GM19328 (cell line): ENCODE results near the gene HYDIN.
"Not testable (repeated sequence)": the region's sequence is repeated elsewhere in the genome, so short reads cannot be mapped to it uniquely, and the experiment has no call there.

Source experiments
- ATAC-seq: cut with Tn5 transposase; IDR thresholded peaks from one replicate; pipeline ENCODE4 v1.9.1; 2021; ENCODE audit warnings: mild to moderate bottlenecking, moderate library complexity; ENCODE audit not compliant: unreplicated experiment

The HYDIN gene

DNA sequence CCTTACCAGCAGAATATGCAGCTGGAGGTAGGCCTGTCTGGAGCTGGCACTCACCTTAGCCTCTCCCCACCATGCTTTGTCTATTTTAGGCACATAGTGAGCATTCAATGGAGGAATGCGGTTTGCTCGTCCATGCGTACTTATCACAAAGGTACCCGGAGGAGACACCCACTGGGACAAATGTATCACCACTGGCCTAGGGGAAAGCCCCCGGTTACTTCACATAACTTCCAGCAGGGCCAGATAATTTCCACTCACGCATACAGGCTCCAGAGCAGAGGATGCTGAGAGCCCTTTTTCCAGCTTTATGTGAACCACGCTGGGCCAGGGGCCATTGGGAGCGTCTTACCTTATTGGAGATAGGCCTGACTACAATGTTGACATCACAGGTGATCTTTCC is 348.2 kb downstream of the HYDIN start:
- ATAC-seq = not testable (repeated sequence)

DNA sequence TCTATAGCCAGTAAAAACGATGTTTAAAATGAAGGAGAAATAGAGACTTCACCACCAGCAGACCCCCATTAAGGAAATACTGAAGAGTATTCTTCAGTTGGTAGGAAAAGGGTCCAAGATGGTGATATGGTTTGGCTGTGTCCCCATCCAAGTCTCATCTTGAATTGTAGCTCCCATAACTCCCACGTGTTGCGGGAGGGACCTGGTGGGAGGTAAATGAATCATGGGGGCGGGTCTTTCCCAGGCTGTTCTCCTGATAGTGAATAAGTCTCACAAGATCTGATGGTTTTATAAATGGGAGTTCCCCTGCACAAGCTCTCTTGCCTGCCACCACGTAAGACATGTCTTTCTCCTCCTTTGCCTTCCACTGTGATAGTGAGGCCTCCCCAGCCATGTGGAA is 352.6 kb downstream of the HYDIN start:
- ATAC-seq = not testable (repeated sequence)

DNA sequence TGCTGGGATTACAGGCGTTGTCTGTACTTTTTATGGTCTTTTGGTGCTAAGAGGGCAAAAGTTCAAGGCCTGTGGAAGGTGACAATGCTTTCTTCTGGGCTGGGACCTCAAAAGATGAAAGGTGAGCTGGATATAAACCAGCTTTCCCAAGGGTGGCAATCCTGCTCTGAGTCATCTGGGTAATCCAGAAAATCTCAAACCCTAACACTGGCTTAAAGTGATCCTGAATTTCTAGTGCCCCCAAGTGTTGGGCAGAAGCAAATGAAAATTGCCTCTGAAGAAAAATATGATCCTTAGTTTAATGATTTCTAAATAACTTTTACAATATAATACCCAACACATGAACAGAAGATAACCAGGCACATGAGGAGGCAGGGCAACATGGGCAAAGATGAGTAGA is 354.1 kb downstream of the HYDIN start:
- ATAC-seq = not testable (repeated sequence)

DNA sequence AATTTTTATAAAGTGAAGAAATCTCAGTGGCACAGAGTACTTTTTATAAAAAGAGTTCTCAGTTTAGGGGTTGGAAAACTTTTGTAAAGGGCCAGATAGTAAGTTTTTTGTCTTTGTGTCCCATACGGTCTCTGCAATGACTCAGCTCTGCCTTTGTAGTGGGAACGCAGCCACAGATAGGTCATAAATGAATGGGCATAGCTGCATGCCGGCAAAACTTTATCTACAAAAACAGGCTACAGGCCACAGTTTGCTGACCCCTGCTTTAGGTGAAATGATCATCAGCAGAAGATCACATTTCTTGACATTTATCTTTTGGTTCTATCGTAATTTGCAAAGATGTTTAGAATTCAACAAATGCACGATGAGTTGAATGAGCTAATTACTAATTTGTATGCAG is 365.8 kb downstream of the HYDIN start:
- ATAC-seq = not testable (repeated sequence)

DNA sequence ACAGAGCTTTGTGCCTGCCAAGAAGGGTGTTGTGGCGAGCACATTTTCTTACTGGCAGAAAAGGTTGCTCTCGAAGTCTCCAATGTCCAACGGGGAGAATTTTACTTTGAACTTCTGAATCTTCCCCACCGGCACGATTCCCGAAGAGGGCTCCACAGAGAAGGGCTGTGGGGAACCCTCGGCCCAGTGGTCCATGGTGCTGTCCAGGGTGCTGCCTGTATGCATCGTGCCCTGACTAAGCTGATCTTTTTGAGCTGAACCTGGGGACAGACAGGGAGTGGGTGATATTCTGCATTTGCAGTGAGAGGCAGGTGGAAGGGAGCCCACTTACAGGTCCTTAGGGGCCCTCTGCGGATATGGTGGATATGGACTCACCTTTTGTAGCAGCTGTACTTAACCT is 368.5 kb downstream of the HYDIN start:
- ATAC-seq = not testable (repeated sequence)

DNA sequence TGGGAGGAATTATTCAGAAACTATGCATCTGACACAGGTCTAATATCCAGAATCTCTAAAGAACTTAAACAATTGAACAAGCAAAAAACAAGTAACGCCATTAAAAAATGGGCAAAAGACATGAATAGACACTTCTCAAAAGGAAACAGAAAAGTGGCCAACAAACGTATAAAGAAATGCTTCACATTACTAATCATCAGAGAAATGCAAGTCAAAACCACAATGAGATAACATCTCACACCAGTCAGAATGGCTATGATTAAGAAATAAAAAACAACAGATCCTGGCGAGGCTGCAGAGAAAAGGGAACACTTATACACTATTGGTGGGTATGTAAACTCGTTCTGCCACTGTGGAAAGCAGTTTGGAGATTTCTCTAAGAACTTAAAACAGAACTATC is 379.2 kb downstream of the HYDIN start:
- ATAC-seq = not testable (repeated sequence)

DNA sequence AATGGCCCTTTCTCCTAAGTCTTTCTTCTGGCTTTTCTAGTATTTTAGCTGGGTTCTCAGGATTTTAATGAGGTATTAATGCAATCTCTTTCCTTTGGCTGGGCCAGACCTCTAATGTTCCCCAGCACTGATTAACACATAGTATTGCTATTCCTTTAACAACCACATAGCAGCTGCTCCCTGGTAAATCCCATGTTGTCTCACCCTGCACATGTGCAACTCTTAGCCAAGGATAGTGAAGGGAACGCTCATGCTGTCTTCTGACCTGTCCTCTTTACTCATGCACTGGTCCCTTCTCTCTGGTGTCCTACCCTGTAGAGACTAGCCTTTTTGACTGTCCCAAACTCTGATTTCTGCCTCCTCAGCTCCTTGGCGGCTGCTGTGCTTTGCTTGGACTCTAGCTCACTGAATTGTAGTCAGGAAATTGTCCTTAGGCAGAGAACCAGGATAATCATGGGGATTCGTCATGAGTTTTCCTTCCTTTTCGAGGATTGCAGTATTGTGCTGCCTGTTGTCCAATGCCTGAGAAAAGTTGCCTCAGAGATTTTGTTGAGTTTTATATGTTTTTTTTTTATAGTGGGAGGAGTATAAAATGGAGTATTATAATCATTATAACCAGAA is 406.9 kb downstream of the HYDIN start:
- not testable (repeated sequence) for ATAC-seq

DNA sequence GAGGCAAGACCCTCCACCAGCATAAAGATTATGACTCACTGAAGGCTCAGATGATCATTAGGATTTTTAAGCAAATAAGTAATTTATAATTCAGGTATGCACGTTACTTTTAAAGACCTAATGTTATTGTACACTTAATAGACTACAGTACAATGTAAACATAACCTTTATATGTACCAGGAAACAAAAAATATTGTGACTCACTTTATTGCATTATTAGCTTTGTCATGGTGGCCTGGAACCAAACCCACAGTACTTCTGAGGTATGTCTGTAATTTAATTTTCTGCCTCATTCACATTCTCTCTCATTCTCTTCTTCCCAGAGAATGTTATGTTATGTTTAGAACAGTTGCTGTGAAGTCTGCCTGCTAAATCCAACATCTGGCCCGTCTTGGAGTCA is 407.8 kb downstream of the HYDIN start:
- not testable (repeated sequence) for ATAC-seq

DNA sequence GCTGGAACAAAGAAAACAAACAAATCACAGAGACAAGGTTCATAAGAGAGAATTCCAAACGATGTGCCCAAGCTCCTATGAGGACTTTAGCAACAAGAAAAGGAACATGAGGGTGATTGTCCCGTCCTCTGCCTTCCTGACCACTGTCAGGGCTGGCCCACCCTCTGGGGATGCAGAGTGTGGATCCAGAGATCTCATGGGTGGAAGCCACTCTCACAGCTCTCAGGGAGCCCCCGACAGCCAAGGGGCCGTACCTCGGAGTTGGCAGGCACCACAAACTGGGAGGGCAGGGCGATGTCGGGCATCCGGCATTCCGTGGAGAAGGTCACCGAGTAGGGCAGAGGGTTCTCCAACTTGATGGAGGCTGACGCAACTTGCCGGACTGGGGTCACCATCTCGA is 412.4 kb downstream of the HYDIN start:
- ATAC-seq = not testable (repeated sequence)

DNA sequence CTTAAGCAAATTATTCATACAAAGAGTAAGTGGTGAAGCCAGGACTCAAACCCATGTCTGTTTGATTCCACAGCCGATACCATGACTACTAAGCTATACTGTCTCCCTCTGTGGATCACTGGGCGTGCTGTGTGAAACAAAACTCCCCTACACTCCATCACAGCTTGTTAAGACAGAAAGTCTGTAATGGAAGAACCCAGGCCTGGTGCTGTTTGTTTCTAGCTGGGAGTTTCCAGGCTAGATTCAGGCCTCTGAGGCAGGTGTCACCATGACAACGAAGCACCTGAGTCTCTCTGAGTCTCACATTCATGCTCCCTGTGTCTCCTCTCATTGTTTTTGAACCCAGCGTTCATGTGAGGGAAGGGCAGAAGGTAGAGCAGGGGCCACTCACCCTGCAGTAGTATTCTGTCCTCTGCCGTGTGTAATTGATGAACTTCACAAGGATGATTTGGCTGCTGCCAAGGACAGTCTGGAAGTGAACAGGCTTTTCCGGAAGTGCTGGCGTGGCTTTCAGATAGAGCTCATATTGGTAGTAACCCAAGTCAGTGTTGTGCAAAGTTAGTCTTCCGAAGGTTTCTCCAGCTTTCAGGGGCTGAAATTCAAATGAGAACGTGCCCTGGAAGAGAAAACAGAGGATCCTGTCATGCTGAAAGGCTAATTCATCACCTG is 421.0 kb downstream of the HYDIN start:
- no peak for ATAC-seq

DNA sequence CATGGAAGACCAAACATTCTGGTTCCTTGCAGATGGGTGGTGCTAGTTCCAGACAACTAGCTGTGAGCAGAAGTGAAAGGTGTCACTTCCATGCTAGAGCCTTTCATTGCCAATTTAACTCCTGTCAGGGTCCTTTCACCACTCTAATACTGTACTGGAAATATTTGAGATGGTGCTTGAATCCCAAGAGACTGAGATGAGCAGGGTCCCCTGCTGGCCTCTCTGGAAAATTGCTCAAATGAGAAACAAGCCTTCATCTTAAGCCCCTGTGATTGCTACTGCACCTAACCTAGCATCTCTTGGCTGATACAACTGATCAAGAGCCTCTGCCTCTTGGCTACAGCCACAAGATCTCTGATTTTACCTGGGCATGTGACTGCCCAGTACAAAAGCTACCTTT is 422.2 kb downstream of the HYDIN start:
- no peak for ATAC-seq

DNA sequence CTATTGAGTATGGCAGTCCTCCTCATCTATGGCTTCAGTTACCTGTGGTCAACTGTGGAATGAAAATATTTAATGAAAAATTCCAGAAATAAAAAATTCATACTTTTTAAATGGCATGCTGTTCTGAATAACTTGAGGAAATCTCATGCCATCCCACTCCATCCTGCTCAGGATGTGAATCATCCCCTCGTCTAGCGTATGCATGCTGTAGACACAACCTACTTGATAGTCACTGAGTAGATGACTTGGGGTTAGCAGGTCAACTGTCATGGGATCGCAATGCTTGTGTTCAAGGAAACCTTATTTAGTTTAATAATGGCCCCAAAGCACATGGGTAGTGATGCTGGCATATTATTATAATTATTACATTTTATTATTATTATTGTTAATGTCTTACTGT is 424.7 kb downstream of the HYDIN start:
- no peak for ATAC-seq

DNA sequence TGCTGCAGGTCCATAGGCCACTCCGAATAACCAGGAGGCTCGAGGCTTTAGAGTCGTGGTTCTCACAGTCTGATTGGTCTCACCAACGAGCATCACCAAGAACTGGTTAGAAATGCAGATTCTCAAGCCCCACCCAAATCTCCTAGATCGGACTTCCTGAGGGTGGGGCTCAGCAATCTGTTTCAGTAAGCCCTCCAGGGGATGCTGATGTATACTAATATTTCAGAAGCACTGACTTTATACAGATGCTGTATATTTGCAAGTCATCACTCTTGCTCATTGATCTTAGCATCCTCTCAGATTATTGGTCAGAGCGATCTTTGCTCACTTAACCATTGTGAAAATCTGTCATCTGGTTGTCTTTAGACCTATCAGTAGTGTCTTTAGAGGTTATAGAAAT is 425.1 kb downstream of the HYDIN start:
- ATAC-seq = no peak

DNA sequence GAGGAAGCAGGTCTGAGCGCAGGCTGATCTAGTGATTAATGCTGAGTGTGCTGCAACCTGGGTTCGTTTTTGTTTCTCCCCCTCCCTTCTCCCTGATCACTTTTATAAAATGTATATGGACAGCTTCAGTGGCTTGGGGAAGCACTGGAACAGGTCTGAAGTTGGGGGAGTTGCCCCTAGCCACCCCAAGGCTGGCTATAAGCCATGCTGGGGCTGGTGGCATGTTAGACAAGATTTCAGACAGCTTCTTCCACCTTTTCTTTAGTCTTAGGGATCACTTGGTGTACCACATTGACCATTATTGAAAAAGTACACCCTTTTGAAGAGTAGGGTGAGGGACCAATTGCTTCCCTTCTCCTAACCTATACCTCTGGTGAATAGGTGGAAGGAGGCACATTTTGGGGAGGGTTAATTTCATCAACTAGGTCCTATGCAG is 425.8 kb downstream of the HYDIN start:
- no peak for ATAC-seq

DNA sequence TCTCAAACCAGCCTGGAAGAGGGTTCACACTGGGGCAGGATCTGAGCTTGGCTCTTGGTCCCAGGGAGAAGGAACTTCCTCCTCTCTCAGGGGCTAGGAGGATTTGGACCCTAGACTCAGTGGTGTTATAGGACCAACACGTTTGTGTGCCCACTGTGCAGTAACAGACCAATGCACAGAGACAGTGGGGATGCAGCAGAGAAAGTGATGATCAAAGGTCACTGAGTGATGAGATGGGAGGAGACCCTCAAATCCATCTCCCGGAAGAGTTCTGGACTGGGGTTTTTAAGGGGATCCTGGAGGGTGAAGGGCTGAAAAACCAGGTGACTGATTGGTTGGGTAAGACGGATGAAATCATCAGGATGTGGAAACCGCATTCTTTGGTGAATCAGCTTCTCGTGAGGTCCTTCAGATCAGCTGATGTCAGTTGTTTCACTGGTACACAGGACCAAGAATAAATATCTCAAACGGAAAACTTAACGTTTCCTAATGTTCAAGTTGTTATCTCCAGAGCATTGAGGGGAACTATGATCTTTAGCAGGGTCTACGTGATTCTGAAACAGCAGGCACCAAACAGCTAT is 426.3 kb downstream of the HYDIN start:
- no peak for ATAC-seq

DNA sequence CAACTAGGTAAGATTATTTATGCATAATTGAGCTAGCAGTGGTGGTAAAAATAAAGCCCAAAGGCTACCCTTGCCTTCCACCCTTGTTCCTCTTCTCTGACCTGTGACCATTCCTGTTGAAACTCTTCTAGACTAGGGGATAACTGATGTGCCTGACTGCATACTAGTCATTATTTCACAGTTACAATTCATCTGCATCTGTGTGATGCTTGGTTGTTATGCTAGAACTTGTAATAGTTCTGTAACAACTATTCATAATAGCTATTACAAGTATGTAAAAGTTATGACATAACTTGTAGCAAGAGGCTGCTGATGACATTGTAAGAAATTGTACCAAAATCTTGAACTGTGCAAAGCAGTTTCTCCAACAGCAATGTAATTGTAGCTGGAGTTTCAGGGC is 427.2 kb downstream of the HYDIN start:
- no peak for ATAC-seq

DNA sequence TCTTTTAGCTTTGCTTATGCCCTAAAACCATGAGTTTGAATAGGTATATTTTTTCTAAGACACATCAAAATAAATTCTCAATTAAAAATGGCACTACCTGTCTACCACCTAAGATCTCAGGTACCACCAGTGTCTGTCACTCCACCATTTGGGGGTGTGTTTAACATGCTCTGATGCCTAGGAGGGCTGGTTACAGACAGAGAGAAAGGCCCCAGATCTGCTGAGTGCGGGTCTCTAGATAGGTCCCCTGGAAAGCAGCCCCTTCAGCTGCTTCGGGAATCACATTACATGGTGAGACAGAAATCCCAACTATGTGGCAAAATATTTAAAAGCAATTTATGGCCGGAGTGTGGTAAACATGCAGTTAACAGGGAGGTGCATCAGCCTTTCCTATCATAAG is 428.9 kb downstream of the HYDIN start:
- no peak for ATAC-seq

DNA sequence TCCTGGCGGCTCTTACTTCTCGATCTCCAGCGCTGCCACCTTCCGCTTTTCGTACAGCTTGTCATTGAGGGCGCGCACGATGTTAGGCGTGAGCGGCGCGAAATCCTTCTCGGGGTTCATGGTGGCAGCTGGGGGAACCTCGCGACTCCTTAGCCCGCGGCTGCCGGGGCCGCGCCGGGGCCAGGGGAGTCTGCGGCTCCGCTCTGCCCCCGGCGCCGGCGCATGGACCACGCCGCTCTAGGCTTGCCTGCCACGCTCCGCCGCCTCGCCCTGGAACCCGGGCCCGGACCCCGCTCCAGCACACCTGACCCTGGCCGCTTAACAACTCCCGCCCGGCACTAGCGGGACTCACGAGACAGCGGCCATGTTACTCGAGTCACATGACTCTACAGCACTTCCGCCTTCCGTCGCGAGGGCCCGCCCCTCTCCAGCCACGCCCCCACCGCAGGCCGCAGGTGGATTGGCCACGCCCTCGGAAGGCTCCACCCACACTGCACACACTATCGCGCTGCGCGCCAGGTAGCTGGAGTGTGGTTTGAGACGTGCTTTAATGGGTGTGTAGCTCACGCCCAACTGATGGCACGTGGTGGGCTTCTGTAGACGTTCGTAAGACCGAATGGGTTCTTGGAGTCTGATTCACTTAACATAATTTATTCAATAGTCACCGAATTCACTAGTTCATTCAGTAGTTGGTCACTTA is 429.6 kb downstream of the HYDIN start, which contains the start of gene VAC14:
TSS of gene VAC14 (minus strand) at position 378 of the 700 bp plus-strand sequence. CDS start at position 120, 258 bp downstream.
- ATAC-seq = peak; percentile 93

DNA sequence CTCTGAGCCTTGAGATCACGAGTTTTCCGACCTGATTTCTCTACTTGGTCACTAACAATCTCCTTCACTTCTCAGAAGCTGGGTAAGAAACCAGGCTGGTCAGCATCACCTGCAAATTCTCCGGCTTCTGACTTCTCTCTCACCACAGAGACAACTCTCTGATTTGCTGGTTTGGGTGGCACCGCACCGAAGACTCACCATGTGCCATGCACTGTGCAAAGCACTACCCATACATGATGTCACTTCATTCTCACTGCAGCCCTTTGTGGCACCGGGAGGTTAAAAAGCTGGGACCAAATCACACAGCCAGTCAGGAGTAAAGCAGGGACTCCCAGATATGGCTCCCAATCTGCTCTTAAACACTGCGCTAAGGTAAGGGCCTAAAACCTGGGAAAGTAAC is 430.2 kb downstream of the HYDIN start:
- ATAC-seq = no peak

DNA sequence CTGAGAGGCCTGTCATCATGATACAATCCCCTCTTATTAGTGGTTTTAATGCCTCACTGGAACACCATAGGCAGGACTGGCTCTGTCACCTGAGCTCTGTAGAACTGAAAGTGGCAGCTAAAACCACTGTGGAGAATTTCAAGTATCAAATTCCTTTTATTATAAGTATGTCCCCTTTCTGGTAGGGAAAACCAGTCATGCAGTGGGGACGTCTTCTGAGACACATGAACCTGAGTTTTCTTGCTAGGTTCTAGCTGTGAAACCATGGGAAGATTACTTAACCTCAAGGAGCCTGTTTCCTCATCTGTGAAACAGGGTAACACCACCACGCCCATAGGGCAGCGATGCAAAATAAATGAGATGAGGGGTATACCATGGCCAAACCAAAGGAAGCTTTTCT is 434.2 kb downstream of the HYDIN start:
- ATAC-seq = no peak

DNA sequence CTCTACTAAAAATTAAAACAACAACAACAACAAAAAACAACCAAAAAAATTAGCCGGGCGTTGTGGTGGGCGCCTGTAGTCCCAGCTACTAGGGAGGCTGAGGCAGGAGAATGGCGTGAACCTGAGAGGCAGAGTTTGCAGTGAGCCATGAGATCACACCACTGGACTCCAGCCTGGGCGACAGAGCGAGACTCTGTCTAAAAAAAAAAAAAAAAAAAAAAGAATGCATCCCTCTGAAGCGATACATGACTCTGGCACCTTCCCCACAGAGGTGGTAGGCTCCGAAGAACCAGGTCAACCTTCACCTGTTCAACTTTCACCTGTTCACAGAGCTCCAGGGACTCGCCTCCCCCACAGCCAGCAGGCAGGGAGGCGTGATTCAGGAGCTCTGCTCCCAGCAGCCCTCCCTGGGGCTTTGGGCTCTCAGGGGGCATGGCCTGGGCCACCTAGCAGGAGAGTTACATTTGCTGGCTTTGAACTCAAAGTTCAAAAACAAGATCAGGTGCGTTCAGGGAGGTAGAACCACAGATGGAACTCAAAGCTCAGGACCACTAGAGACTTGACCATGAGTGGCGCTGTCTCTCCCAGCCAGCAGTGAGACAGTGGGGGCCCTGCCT is 435.1 kb downstream of the HYDIN start:
- ATAC-seq = no peak
